Activated CD8-positive, alpha-beta T cell treated with anti-CD3 and anti-CD28 coated beads for 36 hours (primary cell): ENCODE results near the gene RPL12. TPM values are rescaled to one million over a fixed set of nuclear protein-coding genes. Genes with fewer than 3 reads are reported as not detected.

Experiments
- ATAC-seq: fragments of 200-7000 bp; cut with Tn5 transposase; one replicate; pipeline ENCODE4 v1.10.0; 2021; ENCODE audit warnings: mild to moderate bottlenecking, moderate library complexity
- CTCF ChIA-PET: fragments of 350-600 bp; sonication (Branson Sonifier 250); formaldehyde crosslinking; loops from one replicate; lab custom pipeline; 2021; ENCODE audit warnings: antibody characterized with exemption; lab: Charles Lee
- POLR2A ChIA-PET: fragments of 350-600 bp; sonication (Branson Sonifier 250); formaldehyde crosslinking; loops from one replicate; lab custom pipeline; 2021; ENCODE audit warnings: antibody characterized with exemption; lab: Charles Lee
- DNase-seq: peaks from one replicate; pipeline ENCODE4 v3.0.0-alpha.2; 2020
- H3K27ac Mint-ChIP-seq: one replicate; pipeline ENCODE4 v1.8.0; 2021; ENCODE audit warnings: mild to moderate bottlenecking, mixed read lengths
- H3K27me3 Mint-ChIP-seq: one replicate; pipeline ENCODE4 v1.8.0; 2021; ENCODE audit warnings: mixed read lengths
- H3K36me3 Mint-ChIP-seq: one replicate; pipeline ENCODE4 v1.8.0; 2021; ENCODE audit warnings: low read depth, mixed read lengths
- H3K4me1 Mint-ChIP-seq: one replicate; pipeline ENCODE4 v1.8.0; 2021; ENCODE audit warnings: low read depth, mixed read lengths
- H3K4me3 Mint-ChIP-seq: one replicate; pipeline ENCODE4 v1.8.0; 2021; ENCODE audit warnings: mild to moderate bottlenecking, moderate library complexity, mixed read lengths
- H3K9me3 Mint-ChIP-seq: one replicate; pipeline ENCODE4 v1.8.0; 2021; ENCODE audit warnings: mixed read lengths
- intact Hi-C: fragments of 100-400 bp; cut with micrococcal nuclease; formaldehyde crosslinking; loops from one replicate; pipeline ENCODE4 v1.10.0; 2022
- total RNA-seq, 2 experiments: library from RNA; stranded (reverse); gene quantifications; one replicate each; pipeline ENCODE4 v1.2.3, GENCODE V29; 2021
- TF ChIP-seq, protein P1 (sequence below): fragments of 200-600 bp; IDR thresholded peaks from one replicate; pipeline ENCODE4 v1.8.0; 2022; ENCODE audit warnings: antibody characterized with exemption, mild to moderate bottlenecking

The RPL12 gene
- total RNA-seq, 2 experiments from 2014 or later = 2,353 to 2,364 TPM

DNA sequence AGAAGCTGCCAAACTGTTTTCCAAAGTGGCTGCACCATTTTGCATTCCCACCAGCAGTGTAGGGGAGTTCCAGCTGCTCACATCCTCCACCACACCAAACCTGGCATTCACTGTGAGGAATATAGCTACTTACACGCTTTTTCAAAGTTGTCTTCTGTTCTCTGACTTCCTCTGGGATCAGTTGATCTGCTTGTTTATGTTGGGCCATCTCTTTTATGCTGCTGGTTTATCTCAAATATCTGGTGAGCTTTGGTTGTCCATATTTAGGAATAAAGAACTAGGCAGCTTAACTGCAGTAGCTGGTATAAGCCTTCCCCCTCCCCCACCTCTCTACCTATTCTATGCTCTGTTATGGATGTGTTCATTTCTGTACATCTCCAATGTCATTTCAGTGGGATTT lies 35.5 kb downstream of the RPL12 start:
- Mint-ChIP-seq H3K9me3 (no peaks in the 10 kb centered on the region), H3K36me3 (no peaks in the 10 kb centered on the region), H3K27me3 (peaks cover 30% of the 10 kb centered on the region), H3K27ac (no peak overlapping the region), H3K4me1 (no peaks in the 10 kb centered on the region), H3K4me3 (no peak overlapping the region)
- no peak for ATAC-seq
- ChIA-PET CTCF (interaction anchor here (0.9 to 1.4 kb wide), 2 partner anchors 40 to 201 kb away, joined by 3 to 4 read pairs; no protein-coding TSS in a partner anchor), POLR2A (interaction anchor here (1.2 kb wide), 1 partner anchor 36 kb away, joined by 4 read pairs; the partner anchor contains the start of gene LRSAM1)
- intact Hi-C loops = no loop called here
- DNase-seq = no peak
- TF ChIP-seq, protein P1, sequence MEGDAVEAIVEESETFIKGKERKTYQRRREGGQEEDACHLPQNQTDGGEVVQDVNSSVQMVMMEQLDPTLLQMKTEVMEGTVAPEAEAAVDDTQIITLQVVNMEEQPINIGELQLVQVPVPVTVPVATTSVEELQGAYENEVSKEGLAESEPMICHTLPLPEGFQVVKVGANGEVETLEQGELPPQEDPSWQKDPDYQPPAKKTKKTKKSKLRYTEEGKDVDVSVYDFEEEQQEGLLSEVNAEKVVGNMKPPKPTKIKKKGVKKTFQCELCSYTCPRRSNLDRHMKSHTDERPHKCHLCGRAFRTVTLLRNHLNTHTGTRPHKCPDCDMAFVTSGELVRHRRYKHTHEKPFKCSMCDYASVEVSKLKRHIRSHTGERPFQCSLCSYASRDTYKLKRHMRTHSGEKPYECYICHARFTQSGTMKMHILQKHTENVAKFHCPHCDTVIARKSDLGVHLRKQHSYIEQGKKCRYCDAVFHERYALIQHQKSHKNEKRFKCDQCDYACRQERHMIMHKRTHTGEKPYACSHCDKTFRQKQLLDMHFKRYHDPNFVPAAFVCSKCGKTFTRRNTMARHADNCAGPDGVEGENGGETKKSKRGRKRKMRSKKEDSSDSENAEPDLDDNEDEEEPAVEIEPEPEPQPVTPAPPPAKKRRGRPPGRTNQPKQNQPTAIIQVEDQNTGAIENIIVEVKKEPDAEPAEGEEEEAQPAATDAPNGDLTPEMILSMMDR = no peak

DNA sequence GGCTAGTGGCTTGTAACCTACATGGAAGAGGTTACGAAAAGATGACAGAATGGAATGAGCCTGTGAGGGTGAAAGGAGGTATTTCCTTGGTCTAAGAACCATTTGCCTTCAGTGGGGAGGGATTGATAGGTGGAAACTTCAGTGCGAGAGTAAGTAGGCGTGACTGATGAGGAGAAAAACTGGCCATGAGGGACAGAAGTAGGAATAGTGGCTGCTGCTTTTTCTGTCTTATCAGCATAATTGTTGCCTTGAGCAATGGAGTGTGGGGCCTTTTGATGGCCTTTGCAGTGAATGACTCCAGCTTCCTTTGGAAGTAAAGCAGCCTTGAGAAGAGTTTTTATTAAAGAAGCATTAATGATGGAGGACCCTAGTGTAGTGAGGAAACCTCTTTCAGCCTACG lies 36.1 kb downstream of the RPL12 start:
- ChIA-PET POLR2A (interaction anchor here (1.2 kb wide), 1 partner anchor 36 kb away, joined by 4 read pairs; the partner anchor contains the start of gene LRSAM1), CTCF (interaction anchor here (0.9 to 1.4 kb wide), 2 partner anchors 40 to 200 kb away, joined by 3 to 4 read pairs; no protein-coding TSS in a partner anchor)
- Mint-ChIP-seq H3K36me3 (no peaks in the 10 kb centered on the region), H3K4me3 (no peak overlapping the region), H3K9me3 (no peaks in the 10 kb centered on the region), H3K27me3 (peaks cover 30% of the 10 kb centered on the region), H3K27ac (no peak overlapping the region), H3K4me1 (no peaks in the 10 kb centered on the region)
- DNase-seq (no peak), ATAC-seq (no peak)
- intact Hi-C loops = no loop called here
- TF ChIP-seq, protein P1 = no peak

DNA sequence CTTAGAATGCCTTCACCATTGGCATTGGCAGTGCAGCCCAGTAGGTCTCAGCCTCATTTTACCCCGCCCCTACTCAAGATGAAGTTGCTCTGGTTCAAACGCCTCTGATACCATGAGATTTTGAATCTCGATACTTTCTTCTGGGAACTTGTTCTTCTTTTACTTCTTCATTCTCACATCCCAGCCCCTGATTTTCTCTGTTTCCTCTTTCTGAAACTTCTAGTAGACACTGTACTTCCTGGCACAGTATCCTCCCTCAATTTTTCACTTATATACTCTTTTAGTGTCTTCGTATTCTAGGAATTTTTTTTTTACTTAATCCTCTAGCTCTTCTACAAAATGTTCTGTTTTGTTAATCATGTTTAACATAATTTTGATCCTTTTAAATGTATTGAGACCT lies 40.1 kb downstream of the RPL12 start:
- Mint-ChIP-seq H3K36me3 (no peaks in the 10 kb centered on the region), H3K4me1 (no peaks in the 10 kb centered on the region), H3K27ac (no peak overlapping the region), H3K9me3 (no peaks in the 10 kb centered on the region), H3K27me3 (peaks cover 36% of the 10 kb centered on the region), H3K4me3 (no peak overlapping the region)
- no peak for DNase-seq
- ChIA-PET POLR2A (interaction anchor here (0.6 kb wide), 1 partner anchor 70 kb away, joined by 3 read pairs; no protein-coding TSS in a partner anchor), CTCF (no interaction called here)
- TF ChIP-seq, protein P1 = no peak
- intact Hi-C loops = no loop called here
- no peak for ATAC-seq

DNA sequence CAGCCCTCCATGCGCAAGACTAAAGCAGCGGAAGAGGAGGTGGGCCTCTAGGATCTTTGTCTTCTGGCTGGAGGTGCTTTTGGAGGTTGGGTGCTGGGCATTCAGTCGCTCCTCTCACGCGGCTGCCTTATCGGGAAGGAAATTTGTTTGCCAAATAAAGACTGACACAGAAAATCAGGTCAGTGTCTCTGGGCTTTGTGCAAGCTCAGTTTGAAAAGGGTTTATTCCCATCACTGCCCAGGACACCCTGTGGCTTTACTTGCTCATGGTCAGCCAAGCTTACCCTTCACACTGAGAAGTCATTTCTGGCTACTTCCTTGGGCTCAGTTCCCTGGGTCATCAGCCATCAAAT lies 43.7 kb downstream of the RPL12 start:
- Mint-ChIP-seq H3K9me3 (no peaks in the 10 kb centered on the region), H3K27me3 (peaks cover 27% of the 10 kb centered on the region), H3K27ac (no peak overlapping the region), H3K4me3 (no peak overlapping the region), H3K36me3 (no peaks in the 10 kb centered on the region), H3K4me1 (no peaks in the 10 kb centered on the region)
- CTCF ChIA-PET = interaction anchor here (1.3 to 1.9 kb wide), 2 partner anchors 9 to 183 kb away, joined by 3 to 10 read pairs; partner anchors contain the start of gene SLC2A8
- intact Hi-C loops = no loop called here
- DNase-seq (no peak), ATAC-seq (no peak)
- POLR2A ChIA-PET = interaction anchor here (0.8 kb wide), 1 partner anchor 43 kb away, joined by 4 read pairs; no protein-coding TSS in a partner anchor
- TF ChIP-seq, protein P1 = no peak

DNA sequence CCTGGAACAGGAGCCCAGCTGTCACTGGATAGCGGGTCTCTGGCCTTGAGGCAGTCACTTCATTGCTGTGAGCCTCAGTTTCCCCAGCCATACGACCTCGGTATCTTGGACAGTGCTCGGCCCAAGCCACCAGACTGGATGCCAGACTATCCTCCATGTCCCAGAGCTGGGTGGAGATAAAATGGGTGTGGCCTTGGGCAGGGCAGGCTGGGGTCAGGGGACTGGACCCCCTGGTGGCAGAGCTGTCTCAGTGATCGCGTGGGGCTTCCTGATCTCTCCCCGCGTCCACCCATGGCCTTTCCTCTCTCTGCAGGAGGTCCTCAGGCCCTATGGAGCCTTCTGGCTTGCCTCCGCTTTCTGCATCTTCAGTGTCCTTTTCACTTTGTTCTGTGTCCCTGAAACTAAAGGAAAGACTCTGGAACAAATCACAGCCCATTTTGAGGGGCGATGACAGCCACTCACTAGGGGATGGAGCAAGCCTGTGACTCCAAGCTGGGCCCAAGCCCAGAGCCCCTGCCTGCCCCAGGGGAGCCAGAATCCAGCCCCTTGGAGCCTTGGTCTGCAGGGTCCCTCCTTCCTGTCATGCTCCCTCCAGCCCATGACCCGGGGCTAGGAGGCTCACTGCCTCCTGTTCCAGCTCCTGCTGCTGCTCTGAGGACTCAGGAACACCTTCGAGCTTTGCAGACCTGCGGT lies 44.3 kb downstream of the RPL12 start:
- ChIA-PET POLR2A (interaction anchor here (0.8 to 1.3 kb wide), 2 partner anchors 11 to 43 kb away, joined by 3 to 4 read pairs; no protein-coding TSS in a partner anchor), CTCF (interaction anchor here (1.3 to 1.9 kb wide), 2 partner anchors 9 to 183 kb away, joined by 3 to 10 read pairs; partner anchors contain the start of gene SLC2A8)
- intact Hi-C loops = no loop called here
- Mint-ChIP-seq H3K4me1 (no peaks in the 10 kb centered on the region), H3K27me3 (peaks cover 27% of the 10 kb centered on the region), H3K9me3 (no peaks in the 10 kb centered on the region), H3K4me3 (no peak overlapping the region), H3K36me3 (no peaks in the 10 kb centered on the region), H3K27ac (no peak overlapping the region)
- DNase-seq (no peak), ATAC-seq (no peak)
- TF ChIP-seq, protein P1 = no peak
